Loucy (cell line): ENCODE data around the gene COA1.

Experiments used
- H2AFZ ChIP-seq: fragments of 200-600 bp; sonication (generic); 2 replicates; pipeline ENCODE4 v1.6.0; 2016; ENCODE audit warnings: antibody characterized with exemption, mild to moderate bottlenecking, low read length, moderate library complexity
- H3F3A ChIP-seq: fragments of 200-600 bp; 2 replicates; pipeline ENCODE4 v1.6.0; 2016; ENCODE audit warnings: antibody characterized with exemption, low read depth, mild to moderate bottlenecking
- H3K27me3 ChIP-seq: fragments of 200-600 bp; sonication (generic); 2 replicates; pipeline ENCODE4 v1.6.1; 2014; ENCODE audit warnings: low read length, mild to moderate bottlenecking; ENCODE audit not compliant: insufficient read depth, poor library complexity, severe bottlenecking
- H3K36me3 ChIP-seq: fragments of 200-600 bp; sonication (generic); 2 replicates; pipeline ENCODE4 v1.6.1; 2016; ENCODE audit warnings: low read length; ENCODE audit not compliant: insufficient read depth
- H3K4me1 ChIP-seq: fragments of 200-600 bp; sonication (generic); 2 replicates; pipeline ENCODE4 v1.5.1; 2014; ENCODE audit warnings: low read length, mild to moderate bottlenecking; ENCODE audit not compliant: insufficient read depth, poor library complexity, severe bottlenecking
- H3K4me2 ChIP-seq: fragments of 200-600 bp; sonication (generic); 2 replicates; pipeline ENCODE4 v1.6.0; 2014; ENCODE audit warnings: antibody characterized with exemption, low read length, low read depth, mild to moderate bottlenecking; ENCODE audit not compliant: poor library complexity, severe bottlenecking
- H3K4me3 ChIP-seq: fragments of 200-600 bp; sonication (generic); 2 replicates; pipeline ENCODE4 v1.5.1; 2014; ENCODE audit warnings: low read length, mild to moderate bottlenecking, mixed read lengths; ENCODE audit not compliant: poor library complexity, severe bottlenecking
- H3K79me2 ChIP-seq: fragments of 200-600 bp; sonication (generic); 2 replicates; pipeline ENCODE4 v1.6.1; 2014; ENCODE audit warnings: low read length; ENCODE audit not compliant: insufficient read depth
- H3K9ac ChIP-seq: fragments of 200-600 bp; sonication (generic); 2 replicates; pipeline ENCODE4 v1.6.0; 2014; ENCODE audit warnings: mild to moderate bottlenecking, low read depth, low read length, moderate library complexity; ENCODE audit not compliant: poor library complexity, severe bottlenecking
- H3K9me2 ChIP-seq: fragments of 200-600 bp; sonication (generic); replicated peaks from 2 replicates; pipeline ENCODE4 v1.6.1; 2016; ENCODE audit warnings: low read depth, low read length, mixed read lengths
- H3K9me3 ChIP-seq: fragments of 200-600 bp; sonication (generic); 2 replicates; pipeline ENCODE4 v1.6.1; 2014; ENCODE audit warnings: mild to moderate bottlenecking, antibody characterized with exemption, low read length, low read depth; ENCODE audit not compliant: insufficient read depth
- H4K20me1 ChIP-seq: fragments of 200-600 bp; sonication (generic); 2 replicates; pipeline ENCODE4 v1.6.0; 2014; ENCODE audit warnings: antibody characterized with exemption, low read length, mild to moderate bottlenecking; ENCODE audit not compliant: insufficient read depth, poor library complexity, severe bottlenecking
- EZH2phosphoT487 ChIP-seq: fragments of 200-600 bp; IDR thresholded peaks from 2 replicates; pipeline ENCODE4 v1.6.1; 2018; ENCODE audit warnings: antibody characterized with exemption, mild to moderate bottlenecking, moderate library complexity, borderline replicate concordance
- TF ChIP-seq, protein P1 (sequence below): fragments of 200-600 bp; sonication (generic); conservative IDR thresholded peaks from 2 replicates; pipeline ENCODE4 v1.5.1; 2014; ENCODE audit warnings: mild to moderate bottlenecking, antibody characterized with exemption, low read length

COA1 gene

GRCh38 chr7:43698460-43699255 lies 30.7 kb downstream of the COA1 start:
- Histone ChIP-seq H3K9me3 (no peaks in the 10 kb centered on the region), H3K4me2 (no peak overlapping the region), H3K9me2 (no peaks in the 10 kb centered on the region), H3K9ac (no peak overlapping the region), H3F3A (no peaks in the 10 kb centered on the region), H3K4me1 (peaks cover 4% of the 10 kb centered on the region), H3K27me3 (no peaks in the 10 kb centered on the region), H3K36me3 (no peaks in the 10 kb centered on the region), H2AFZ (no peak overlapping the region), H3K79me2 (peaks cover 72% of the 10 kb centered on the region), H3K4me3 (no peak overlapping the region), H4K20me1 (peaks cover 8% of the 10 kb centered on the region)
- TF ChIP-seq, protein P1, sequence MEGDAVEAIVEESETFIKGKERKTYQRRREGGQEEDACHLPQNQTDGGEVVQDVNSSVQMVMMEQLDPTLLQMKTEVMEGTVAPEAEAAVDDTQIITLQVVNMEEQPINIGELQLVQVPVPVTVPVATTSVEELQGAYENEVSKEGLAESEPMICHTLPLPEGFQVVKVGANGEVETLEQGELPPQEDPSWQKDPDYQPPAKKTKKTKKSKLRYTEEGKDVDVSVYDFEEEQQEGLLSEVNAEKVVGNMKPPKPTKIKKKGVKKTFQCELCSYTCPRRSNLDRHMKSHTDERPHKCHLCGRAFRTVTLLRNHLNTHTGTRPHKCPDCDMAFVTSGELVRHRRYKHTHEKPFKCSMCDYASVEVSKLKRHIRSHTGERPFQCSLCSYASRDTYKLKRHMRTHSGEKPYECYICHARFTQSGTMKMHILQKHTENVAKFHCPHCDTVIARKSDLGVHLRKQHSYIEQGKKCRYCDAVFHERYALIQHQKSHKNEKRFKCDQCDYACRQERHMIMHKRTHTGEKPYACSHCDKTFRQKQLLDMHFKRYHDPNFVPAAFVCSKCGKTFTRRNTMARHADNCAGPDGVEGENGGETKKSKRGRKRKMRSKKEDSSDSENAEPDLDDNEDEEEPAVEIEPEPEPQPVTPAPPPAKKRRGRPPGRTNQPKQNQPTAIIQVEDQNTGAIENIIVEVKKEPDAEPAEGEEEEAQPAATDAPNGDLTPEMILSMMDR, result no peak
- TF ChIP-seq EZH2phosphoT487, result no peak

- Histone ChIP-seq H3K9ac (no peak overlapping the region), H3K4me2 (no peak overlapping the region), H3K36me3 (no peaks in the 10 kb centered on the region), H3F3A (no peaks in the 10 kb centered on the region), H2AFZ (no peak overlapping the region), H3K9me3 (no peaks in the 10 kb centered on the region), H3K4me3 (no peak overlapping the region), H4K20me1 (peaks cover 12% of the 10 kb centered on the region), H3K79me2 (peaks cover 75% of the 10 kb centered on the region), H3K9me2 (no peaks in the 10 kb centered on the region), H3K4me1 (peaks cover under 1% of the 10 kb centered on the region), H3K27me3 (no peaks in the 10 kb centered on the region)
- TF ChIP-seq, protein P1, result no peak
- TF ChIP-seq EZH2phosphoT487, result no peak
These were observed 31.6 kb downstream of the COA1 start for GRCh38 chr7:43697690-43698089.

DNA sequence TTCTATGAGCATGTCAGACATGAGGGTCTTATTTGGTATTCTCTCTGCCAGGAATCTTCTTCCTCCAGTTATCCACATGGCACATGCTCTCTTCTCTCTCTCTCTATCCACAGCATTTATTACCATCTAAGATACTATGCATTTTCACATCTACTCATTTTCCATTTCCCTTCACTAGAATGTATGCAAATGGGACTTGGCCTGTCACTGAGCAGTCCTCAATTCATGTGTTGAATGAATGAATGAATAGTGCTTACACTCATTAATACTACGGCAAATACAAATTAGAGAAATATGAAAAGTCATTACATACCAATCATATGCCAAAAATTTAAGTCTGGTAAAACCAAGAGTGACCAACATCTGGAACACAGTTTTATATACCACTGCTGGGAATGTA lies 34.0 kb downstream of the COA1 start:
- peaks cover 94% of the 10 kb centered on the region for H3K79me2 ChIP-seq
- peaks cover 20% of the 10 kb centered on the region for H4K20me1 ChIP-seq
- no peak overlapping the region for H2AFZ ChIP-seq
- H3K27me3 ChIP-seq, result no peaks in the 10 kb centered on the region
- no peaks in the 10 kb centered on the region for H3F3A ChIP-seq
- H3K9me3 ChIP-seq, result no peaks in the 10 kb centered on the region
- no peaks in the 10 kb centered on the region for H3K9me2 ChIP-seq
- no peaks in the 10 kb centered on the region for H3K36me3 ChIP-seq
- H3K4me2 ChIP-seq, result no peak overlapping the region
- H3K4me3 ChIP-seq, result no peak overlapping the region
- H3K9ac ChIP-seq, result no peak overlapping the region
- no peak for TF ChIP-seq EZH2phosphoT487
- TF ChIP-seq, protein P1, result no peak
- H3K4me1 ChIP-seq, result no peaks in the 10 kb centered on the region
